Naive thymus-derived CD4-positive, alpha-beta T cell (primary cell): ENCODE results near the gene ZNF500. TPM values are rescaled to one million over a fixed set of nuclear protein-coding genes. Genes with fewer than 3 reads are reported as not detected.
A peak's percentile ranks its signal among the peaks of the same experiment; 100 is the strongest.

Experiments used
- ATAC-seq: fragments of 150-1000 bp; cut with Tn5 transposase; 2 replicates; pipeline ENCODE4 v1.10.0; 2021; ENCODE audit warnings: mild to moderate bottlenecking, moderate library complexity
- CTCF ChIA-PET: fragments of 350-600 bp; sonication (Branson Sonifier 250); formaldehyde crosslinking; loops from one replicate; lab custom pipeline; 2021; ENCODE audit warnings: antibody characterized with exemption; lab: Charles Lee
- POLR2A ChIA-PET: fragments of 350-600 bp; sonication (Branson Sonifier 250); formaldehyde crosslinking; loops from one replicate; lab custom pipeline; 2021; ENCODE audit warnings: antibody characterized with exemption, inconsistent platforms; lab: Charles Lee
- DNase-seq, 9 donors: peaks; one replicate each; pipeline versions ENCODE4 v3.0.0 to v3.0.0-alpha.2; 2020 to 2022; ENCODE audit warnings: mixed read lengths in 1 of 9
- H3K27ac ChIP-seq: one replicate; pipeline ENCODE4 v1.7.0; 2013; ENCODE audit warnings: mild to moderate bottlenecking, low read depth, low read length, moderate library complexity
- H3K27me3 ChIP-seq, 2 donors: one replicate each; pipeline ENCODE4 v1.7.0; 2013; ENCODE audit warnings: low read length in 2 of 2, mild to moderate bottlenecking in 2 of 2, moderate library complexity in 2 of 2; ENCODE audit not compliant: control insufficient read depth in 2 of 2, insufficient read depth in 2 of 2
- H3K36me3 ChIP-seq, 3 experiments: 1 replicate in 2 of 3; 2 replicates in 1 of 3; pipeline ENCODE4 v1.7.0; 2013; ENCODE audit warnings: low read length in 3 of 3, mild to moderate bottlenecking in 3 of 3, moderate library complexity in 1 of 3; ENCODE audit not compliant: insufficient read depth in 3 of 3, control insufficient read depth in 2 of 3
- H3K4me1 ChIP-seq, 2 donors: one replicate each; pipeline ENCODE4 v1.7.0; 2013; ENCODE audit warnings: low read length in 2 of 2, mild to moderate bottlenecking in 2 of 2, moderate library complexity in 1 of 2; ENCODE audit not compliant: control insufficient read depth in 2 of 2, insufficient read depth in 2 of 2
- H3K4me3 ChIP-seq: 2 replicates; pipeline ENCODE4 v1.7.0; 2013; ENCODE audit warnings: mild to moderate bottlenecking, low read length
- H3K9me3 ChIP-seq, 3 experiments: 1 replicate in 2 of 3; 2 replicates in 1 of 3; pipeline ENCODE4 v1.7.0; 2013; ENCODE audit warnings: low read length in 3 of 3; ENCODE audit not compliant: control insufficient read depth in 2 of 3
- H3K27ac Mint-ChIP-seq, 9 donors: one replicate each; pipeline ENCODE4 v1.8.0; 2020 to 2022; ENCODE audit warnings: mixed read lengths in 9 of 9, mild to moderate bottlenecking in 8 of 9, moderate library complexity in 5 of 9, inconsistent platforms in 2 of 9
- H3K27me3 Mint-ChIP-seq, 5 donors: one replicate each; pipeline ENCODE4 v1.8.0; 2021 to 2022; ENCODE audit warnings: mixed read lengths in 5 of 5, mild to moderate bottlenecking in 1 of 5
- H3K36me3 Mint-ChIP-seq, 5 donors: one replicate each; pipeline ENCODE4 v1.8.0; 2020 to 2022; ENCODE audit warnings: mixed read lengths in 5 of 5, mild to moderate bottlenecking in 3 of 5, inconsistent platforms in 1 of 5
- H3K4me1 Mint-ChIP-seq, 7 donors: one replicate each; pipeline ENCODE4 v1.8.0; 2020 to 2022; ENCODE audit warnings: mixed read lengths in 7 of 7, mild to moderate bottlenecking in 3 of 7, inconsistent platforms in 1 of 7
- H3K4me3 Mint-ChIP-seq, 10 donors: one replicate each; pipeline ENCODE4 v1.8.0; 2020 to 2022; ENCODE audit warnings: mild to moderate bottlenecking in 10 of 10, mixed read lengths in 10 of 10, moderate library complexity in 6 of 10, inconsistent platforms in 2 of 10
- H3K9me3 Mint-ChIP-seq, 11 donors: one replicate each; pipeline ENCODE4 v1.8.0; 2020 to 2022; ENCODE audit warnings: mixed read lengths in 11 of 11, mild to moderate bottlenecking in 4 of 11, inconsistent platforms in 1 of 11, moderate library complexity in 1 of 11
- intact Hi-C, 2 donors: fragments of 100-400 bp; cut with micrococcal nuclease; formaldehyde crosslinking; loops; one replicate each; pipeline ENCODE4 v1.15.1; 2023
- polyA plus RNA-seq, 2 donors: library from polyadenylated mRNA; unstranded; fragments of 300-500 nt; fragmentation: Illumina TruSeq; gene quantifications; one replicate each; pipeline ENCODE4 v1.2.3, GENCODE V29; 2021
- total RNA-seq, 6 experiments: library from RNA in 5 of 6; stranded (reverse) in 5 of 6; gene quantifications; 1 replicate in 5 of 6; 2 replicates in 1 of 6; pipeline ENCODE4 v1.2.3 and lab custom pipeline; 2021 to 2026

The ZNF500 gene
- total and polyA plus RNA-seq, 7 experiments from 2014 or later = 11.0 to 43.0 (median 24.7) TPM

DNA sequence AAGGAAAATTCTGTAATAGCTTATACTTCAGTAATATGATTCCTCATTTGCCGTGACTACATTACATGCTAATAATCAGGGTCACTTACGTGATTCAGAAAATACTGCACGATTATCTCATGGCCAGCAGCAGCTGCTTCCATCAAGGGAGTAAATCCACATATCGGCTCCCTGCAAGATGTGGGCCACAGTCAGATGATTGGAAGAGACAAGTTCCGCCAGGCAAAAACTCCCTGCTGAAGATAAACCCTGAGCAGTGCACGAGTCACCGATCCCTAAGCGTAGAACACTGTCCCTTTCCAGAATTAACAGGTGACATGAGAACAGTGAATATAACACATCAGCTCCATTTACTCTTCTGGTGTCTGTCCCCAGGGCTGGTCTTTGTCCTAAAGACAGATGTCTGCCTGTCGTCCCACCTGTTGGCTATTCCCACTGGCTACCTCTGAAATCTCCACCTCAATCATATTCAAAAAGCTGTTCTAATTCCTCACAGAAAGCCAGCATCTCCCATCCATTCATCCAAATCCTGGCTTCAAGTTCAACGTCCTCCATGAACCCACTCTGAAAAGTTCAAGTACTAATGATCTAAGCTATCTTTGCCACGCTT lies 42.2 kb downstream of the ZNF500 start:
- peaks cover 0 to 4% (median 0%) of the 10 kb centered on the region in 7 donors for H3K4me1 Mint-ChIP-seq
- no peaks in the 10 kb centered on the region for H3K27me3 Mint-ChIP-seq
- peaks cover 0 to 30% (median 0%) of the 10 kb centered on the region in 5 donors for H3K36me3 Mint-ChIP-seq
- ChIA-PET CTCF (no interaction called here), POLR2A (no interaction called here)
- Histone ChIP-seq H3K9me3 (no peaks in the 10 kb centered on the region), H3K27me3 (no peaks in the 10 kb centered on the region), H3K36me3 (peaks cover 0 to 52% (median 4%) of the 10 kb centered on the region in 3 experiments), H3K27ac (no peak overlapping the region), H3K4me1 (no peaks in the 10 kb centered on the region), H3K4me3 (no peak overlapping the region)
- no peak overlapping the region for H3K27ac Mint-ChIP-seq
- ATAC-seq (no peak), DNase-seq (no peak)
- intact Hi-C loops = no loop called here
- no peak overlapping the region for H3K4me3 Mint-ChIP-seq
- H3K9me3 Mint-ChIP-seq = no peaks in the 10 kb centered on the region

DNA sequence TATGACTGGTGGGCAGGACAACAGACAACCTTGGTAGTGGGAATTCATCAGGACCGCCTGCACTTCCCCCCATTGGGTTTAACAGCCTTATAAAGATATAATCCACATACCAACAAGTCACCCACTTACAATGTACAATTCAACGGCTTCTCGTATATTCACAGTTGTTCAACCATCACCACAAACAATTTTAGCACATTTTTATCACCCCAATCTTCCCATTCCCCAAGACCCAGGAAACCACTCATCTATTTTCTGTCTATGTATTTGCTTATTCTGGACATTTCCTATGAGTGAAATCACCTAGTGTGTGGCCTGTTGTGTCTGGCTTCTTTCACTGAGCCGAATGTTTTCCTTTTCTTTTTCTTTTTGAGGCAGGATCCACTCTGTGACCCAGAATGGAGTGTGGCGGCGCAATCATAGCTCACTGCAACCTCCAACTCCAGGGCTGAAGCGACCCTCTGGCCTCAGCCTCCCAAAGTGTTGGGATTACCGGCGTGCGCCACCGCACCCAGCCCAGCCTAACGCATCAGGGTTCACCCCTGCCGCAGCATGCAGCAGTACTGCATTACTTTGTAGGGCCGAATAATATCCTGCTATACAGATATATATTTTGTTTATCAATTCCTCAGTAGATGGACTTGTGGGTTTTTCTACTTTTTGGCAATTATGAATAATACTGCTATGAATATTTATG lies 43.7 kb downstream of the ZNF500 start:
- Histone ChIP-seq H3K27ac (no peak overlapping the region), H3K27me3 (no peaks in the 10 kb centered on the region), H3K4me1 (no peaks in the 10 kb centered on the region), H3K9me3 (no peaks in the 10 kb centered on the region), H3K4me3 (no peak overlapping the region), H3K36me3 (peaks cover 0 to 44% (median 0%) of the 10 kb centered on the region in 3 experiments)
- ChIA-PET POLR2A (no interaction called here), CTCF (no interaction called here)
- Mint-ChIP-seq H3K9me3 (no peaks in the 10 kb centered on the region), H3K27ac (peak overlapping the region in 2 of 9 donors; percentile 59 to 67), H3K27me3 (no peaks in the 10 kb centered on the region), H3K4me1 (no peaks in the 10 kb centered on the region), H3K4me3 (no peak overlapping the region), H3K36me3 (peaks cover 0 to 27% (median 1%) of the 10 kb centered on the region in 5 donors)
- no peak for ATAC-seq
- intact Hi-C loops = no loop called here
- no peak for DNase-seq

DNA sequence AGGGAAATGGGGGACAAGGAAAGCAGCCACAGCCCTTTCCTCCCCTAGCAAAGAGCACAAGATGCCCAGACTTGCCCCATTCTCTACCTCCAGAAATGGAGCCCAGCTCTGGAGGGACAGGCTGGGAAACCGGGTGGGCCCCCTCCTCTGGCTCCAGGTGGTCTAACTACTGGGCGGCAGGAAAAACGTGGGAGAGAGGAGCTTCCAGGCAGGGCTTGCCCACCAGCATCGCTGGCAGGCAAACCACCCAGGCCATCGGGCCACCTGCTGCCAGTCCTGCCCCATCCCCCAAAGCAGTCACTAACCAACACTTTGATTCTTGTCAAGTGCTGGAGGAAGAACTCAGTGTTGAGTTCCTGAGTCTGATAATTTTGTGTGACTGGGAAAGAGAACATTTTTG lies 48.5 kb downstream of the ZNF500 start:
- ATAC-seq (no peak), DNase-seq (no peak)
- Mint-ChIP-seq H3K27me3 (no peaks in the 10 kb centered on the region), H3K4me1 (no peaks in the 10 kb centered on the region), H3K27ac (no peak overlapping the region), H3K9me3 (no peaks in the 10 kb centered on the region), H3K4me3 (no peak overlapping the region), H3K36me3 (peaks cover 0 to 14% (median 4%) of the 10 kb centered on the region in 5 donors)
- no peak overlapping the region for H3K4me3 ChIP-seq
- H3K9me3 ChIP-seq = no peaks in the 10 kb centered on the region
- H3K4me1 ChIP-seq = no peaks in the 10 kb centered on the region
- ChIA-PET POLR2A (no interaction called here), CTCF (no interaction called here)
- peaks cover 0 to 38% (median 5%) of the 10 kb centered on the region in 3 experiments for H3K36me3 ChIP-seq
- H3K27ac ChIP-seq = no peak overlapping the region
- intact Hi-C loops = no loop called here
- H3K27me3 ChIP-seq = no peaks in the 10 kb centered on the region

DNA sequence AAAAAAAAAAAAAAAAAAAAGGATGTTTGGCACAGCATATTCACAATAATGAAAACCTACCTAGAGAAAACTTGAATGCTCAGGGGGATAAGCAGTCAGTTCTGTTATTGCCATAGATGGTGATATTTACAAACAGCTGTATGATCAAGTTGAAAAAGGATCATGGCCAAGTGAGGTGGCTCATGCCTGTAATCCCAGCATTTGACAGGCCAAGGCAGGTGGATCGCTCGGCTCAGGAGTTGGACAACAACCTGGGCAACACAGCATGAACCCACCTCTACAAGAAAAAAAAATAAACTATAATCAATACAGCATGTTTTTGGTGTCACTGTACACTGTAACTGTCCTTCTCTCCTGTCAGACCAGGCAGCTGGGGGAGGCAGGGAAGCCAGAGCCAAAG lies 52.0 kb downstream of the ZNF500 start:
- ChIA-PET POLR2A (no interaction called here), CTCF (no interaction called here)
- no peak for ATAC-seq

DNA sequence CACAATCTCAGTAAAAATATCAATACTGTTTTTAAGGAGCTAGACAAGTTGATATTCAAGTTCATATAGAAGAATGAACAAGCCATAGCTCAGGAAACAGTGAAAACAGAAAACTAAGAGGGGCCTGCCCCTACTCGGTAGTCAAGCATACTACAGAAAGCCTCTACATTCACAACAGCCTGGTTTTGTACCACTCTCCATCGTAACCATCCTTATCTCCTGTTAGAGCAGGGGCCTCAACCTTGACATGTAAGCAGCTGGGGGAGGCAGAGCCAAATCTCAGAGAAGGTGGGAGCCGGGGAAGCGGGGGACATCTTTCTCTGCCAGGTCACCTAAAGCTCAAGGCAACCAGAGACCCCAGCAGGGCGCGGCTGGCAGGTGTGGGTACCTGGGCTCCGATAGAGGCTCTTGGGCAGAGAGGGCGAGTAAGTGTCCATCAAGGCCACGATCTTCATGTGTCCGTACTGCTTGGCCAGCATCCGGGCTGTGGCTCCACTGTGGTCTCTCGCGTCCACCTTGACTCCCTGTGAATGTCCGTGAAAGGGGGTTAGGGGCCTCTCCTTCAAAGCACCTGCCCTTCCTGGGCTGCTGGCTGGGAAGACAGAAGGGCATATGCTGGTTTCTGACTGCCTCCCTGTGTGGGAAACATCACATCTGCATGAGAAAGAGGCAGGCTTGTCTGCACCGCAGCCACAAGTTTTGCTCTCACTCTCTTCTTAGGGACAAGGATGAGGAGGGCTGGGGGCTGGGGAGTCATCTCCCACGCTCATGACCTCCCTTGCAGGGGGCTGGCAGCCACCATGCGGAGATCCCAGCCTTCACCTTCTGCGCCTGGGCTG lies 53.1 kb downstream of the ZNF500 start:
- POLR2A ChIA-PET = interaction anchor here (1.4 kb wide), 1 partner anchor 18 kb away, joined by 3 read pairs; no protein-coding TSS in a partner anchor
- Histone ChIP-seq H3K9me3 (no peaks in the 10 kb centered on the region), H3K27me3 (no peaks in the 10 kb centered on the region), H3K27ac (no peak overlapping the region), H3K4me1 (no peaks in the 10 kb centered on the region), H3K4me3 (no peak overlapping the region), H3K36me3 (peaks cover 0 to 36% (median 5%) of the 10 kb centered on the region in 3 experiments)
- intact Hi-C loops = no loop called here
- Mint-ChIP-seq H3K36me3 (peaks cover 3 to 30% (median 7%) of the 10 kb centered on the region in 5 donors), H3K27ac (no peak overlapping the region), H3K9me3 (no peaks in the 10 kb centered on the region), H3K4me1 (no peaks in the 10 kb centered on the region), H3K4me3 (no peak overlapping the region), H3K27me3 (no peaks in the 10 kb centered on the region)
- ATAC-seq (no peak), DNase-seq (no peak)
- CTCF ChIA-PET = no interaction called here

More for the DNA sequence above, 52.0 kb downstream of the ZNF500 start:
- H3K36me3 Mint-ChIP-seq = peaks cover 0 to 27% (median 4%) of the 10 kb centered on the region in 5 donors
- H3K4me3 Mint-ChIP-seq = no peak overlapping the region
- Histone ChIP-seq H3K4me3 (no peak overlapping the region), H3K27me3 (no peaks in the 10 kb centered on the region), H3K9me3 (no peaks in the 10 kb centered on the region), H3K27ac (no peak overlapping the region), H3K36me3 (peaks cover 0 to 40% (median 5%) of the 10 kb centered on the region in 3 experiments), H3K4me1 (no peaks in the 10 kb centered on the region)
- H3K27ac Mint-ChIP-seq = peak overlapping the region in 2 of 9 donors; percentile 47 to 70
- DNase-seq = no peak
- H3K27me3 Mint-ChIP-seq = no peaks in the 10 kb centered on the region
- no peaks in the 10 kb centered on the region for H3K4me1 Mint-ChIP-seq
- intact Hi-C loops = no loop called here
- H3K9me3 Mint-ChIP-seq = no peaks in the 10 kb centered on the region

DNA sequence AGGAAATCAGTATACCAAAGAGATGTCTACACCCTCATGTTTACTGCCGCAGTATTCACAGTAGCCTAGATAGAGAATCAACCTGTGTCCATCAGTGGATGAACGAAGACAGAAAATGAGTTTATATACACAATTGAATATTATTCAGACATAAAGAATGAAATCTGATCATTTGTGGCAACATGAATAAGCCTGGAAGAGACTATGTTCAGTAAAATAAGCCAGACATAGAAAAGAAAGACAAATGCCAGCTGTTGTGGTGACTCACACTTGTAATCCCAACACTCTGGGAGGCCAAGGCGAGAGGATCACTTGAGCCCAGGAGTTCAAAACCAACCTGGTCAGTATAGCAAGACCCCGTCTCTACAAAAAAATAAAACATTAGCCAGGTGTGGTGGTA lies 57.5 kb downstream of the ZNF500 start:
- Histone ChIP-seq H3K4me3 (no peak overlapping the region), H3K36me3 (peaks cover 0 to 45% (median 18%) of the 10 kb centered on the region in 3 experiments), H3K9me3 (no peaks in the 10 kb centered on the region), H3K27me3 (no peaks in the 10 kb centered on the region), H3K4me1 (no peaks in the 10 kb centered on the region), H3K27ac (no peak overlapping the region)
- Mint-ChIP-seq H3K27me3 (no peaks in the 10 kb centered on the region), H3K36me3 (peaks cover 6 to 53% (median 12%) of the 10 kb centered on the region in 5 donors), H3K9me3 (no peaks in the 10 kb centered on the region), H3K27ac (no peak overlapping the region), H3K4me1 (peaks cover 0 to 2% (median 0%) of the 10 kb centered on the region in 7 donors), H3K4me3 (no peak overlapping the region)
- no peak for ATAC-seq
- ChIA-PET CTCF (no interaction called here), POLR2A (interaction anchor here (1.1 kb wide), 1 partner anchor 16 kb away, joined by 3 read pairs; the partner anchor contains the start of gene NUDT16L1)
- no peak for DNase-seq
- intact Hi-C loops = no loop called here
